HCT116 (cell line): ENCODE measurements around the gene NSMF.

Experiments used
- EGR1 ChIP-seq: IDR thresholded peaks from 2 replicates; pipeline ENCODE4 v1.6.1; 2012; ENCODE audit warnings: low read depth
- EZH2 ChIP-seq: fragments of 200-600 bp; sonication (generic); IDR thresholded peaks from 2 replicates; pipeline ENCODE4 v1.6.1; 2017; ENCODE audit warnings: antibody characterized with exemption, mixed run types
- EZH2phosphoT487 ChIP-seq: fragments of 200-600 bp; IDR thresholded peaks from 2 replicates; pipeline ENCODE4 v1.6.1; 2018; ENCODE audit warnings: antibody characterized with exemption, borderline replicate concordance
- POLR2A ChIP-seq: IDR thresholded peaks from 2 replicates; pipeline ENCODE4 v1.7.0; 2011; ENCODE audit warnings: borderline replicate concordance; ENCODE audit not compliant: insufficient read depth, insufficient read length; ENCODE audit errors: extremely low read depth
- POLR2AphosphoS5 ChIP-seq: IDR thresholded peaks from 2 replicates; pipeline ENCODE4 v1.6.1; 2011; ENCODE audit warnings: mild to moderate bottlenecking, low read depth, low read length, moderate library complexity
- ZNF274 ChIP-seq: fragments of 200-500 bp; sonication (Bioruptor generic); IDR thresholded peaks from 2 replicates; pipeline ENCODE4 v1.6.1; 2014; ENCODE audit warnings: mild to moderate bottlenecking, low read depth, low read length, inconsistent platforms
- TF ChIP-seq, protein P1 (sequence below), 3 experiments: fragments of 200-600 bp in 1 of 3; sonication (generic) in 1 of 3; IDR thresholded peaks in 2 of 3; conservative IDR thresholded peaks in 1 of 3; 2 replicates each; pipeline ENCODE4 v1.5.1; 2012 to 2017; ENCODE audit warnings: low read depth in 2 of 3, low read length in 2 of 3, antibody characterized with exemption in 1 of 3, borderline replicate concordance in 1 of 3, control low read depth in 1 of 3, mild to moderate bottlenecking in 1 of 3, mixed read lengths in 1 of 3, mixed run types in 1 of 3, moderate library complexity in 1 of 3; ENCODE audit not compliant: insufficient read depth in 1 of 3

DNA sequence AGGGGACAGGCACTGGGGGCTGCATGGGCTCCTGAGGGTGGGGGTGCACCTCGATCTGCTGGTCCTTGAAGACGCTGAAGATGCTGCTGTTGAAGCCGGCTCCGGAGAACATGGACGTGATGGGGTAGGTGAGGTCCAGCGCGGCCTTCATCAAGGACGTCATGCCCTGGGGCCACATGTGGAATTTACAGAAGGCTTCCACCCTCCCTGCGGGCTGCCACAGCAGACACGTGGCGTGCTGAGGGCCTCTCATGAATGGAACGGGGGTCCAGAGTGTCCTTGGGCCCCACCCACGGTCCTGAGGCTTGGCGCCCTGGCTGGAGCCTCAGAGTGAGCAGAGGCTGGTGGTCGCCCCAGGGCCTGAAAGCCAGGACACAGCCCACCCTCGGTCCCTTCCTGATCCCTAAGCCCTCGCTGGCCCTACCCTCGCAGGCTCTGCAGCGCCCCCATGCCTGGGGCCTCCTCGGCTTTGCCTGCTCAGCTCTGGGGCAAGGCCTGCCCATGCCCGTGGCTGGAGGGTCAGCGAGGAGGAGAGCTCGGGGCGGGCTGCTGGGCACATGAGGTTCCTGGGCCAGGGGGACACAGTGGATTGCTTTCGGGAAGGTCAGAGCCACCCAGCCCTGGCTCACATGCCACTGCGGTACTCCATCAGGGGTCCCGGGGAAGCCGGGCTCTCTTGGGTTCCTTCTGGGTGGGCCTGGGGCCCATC is 5.3 kb upstream of the NSMF start:
- TF ChIP-seq EZH2phosphoT487 (no peak), EZH2 (no peak), POLR2A (no peak), EGR1 (no peak), POLR2AphosphoS5 (no peak), ZNF274 (no peak)
- TF ChIP-seq, protein P1, sequence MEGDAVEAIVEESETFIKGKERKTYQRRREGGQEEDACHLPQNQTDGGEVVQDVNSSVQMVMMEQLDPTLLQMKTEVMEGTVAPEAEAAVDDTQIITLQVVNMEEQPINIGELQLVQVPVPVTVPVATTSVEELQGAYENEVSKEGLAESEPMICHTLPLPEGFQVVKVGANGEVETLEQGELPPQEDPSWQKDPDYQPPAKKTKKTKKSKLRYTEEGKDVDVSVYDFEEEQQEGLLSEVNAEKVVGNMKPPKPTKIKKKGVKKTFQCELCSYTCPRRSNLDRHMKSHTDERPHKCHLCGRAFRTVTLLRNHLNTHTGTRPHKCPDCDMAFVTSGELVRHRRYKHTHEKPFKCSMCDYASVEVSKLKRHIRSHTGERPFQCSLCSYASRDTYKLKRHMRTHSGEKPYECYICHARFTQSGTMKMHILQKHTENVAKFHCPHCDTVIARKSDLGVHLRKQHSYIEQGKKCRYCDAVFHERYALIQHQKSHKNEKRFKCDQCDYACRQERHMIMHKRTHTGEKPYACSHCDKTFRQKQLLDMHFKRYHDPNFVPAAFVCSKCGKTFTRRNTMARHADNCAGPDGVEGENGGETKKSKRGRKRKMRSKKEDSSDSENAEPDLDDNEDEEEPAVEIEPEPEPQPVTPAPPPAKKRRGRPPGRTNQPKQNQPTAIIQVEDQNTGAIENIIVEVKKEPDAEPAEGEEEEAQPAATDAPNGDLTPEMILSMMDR (IDR thresholded peaks at IDR 0.05 in 2 of 3, conservative IDR thresholded peaks at IDR 0.05 in 1 of 3; ENCODE audit: borderline replicate concordance in 1 of 3, insufficient read depth in 1 of 3, low read depth in 2 of 3, low read length in 2 of 3), result no peak
